SJCRH30 (cell line): ENCODE measurements around the gene PPP3CA. TPM values are rescaled to one million over a fixed set of nuclear protein-coding genes. Genes with fewer than 3 reads are reported as not detected.
A peak's percentile ranks its signal among the peaks of the same experiment; 100 is the strongest.

ENCODE experiments used
- DNase-seq, 2 experiments: peaks; one replicate each; pipeline ENCODE4 v3.0.0-alpha.2; 2015 to 2020
- H3K27ac ChIP-seq: fragments of 250-450 bp; sonication (Bioruptor Pico); 2 replicates; pipeline ENCODE4 v1.5.1; 2020; ENCODE audit warnings: mild to moderate bottlenecking, moderate library complexity
- H3K27me3 ChIP-seq: fragments of 250-450 bp; sonication (Bioruptor Pico); 2 replicates; pipeline ENCODE4 v1.5.1; 2020; ENCODE audit warnings: mild to moderate bottlenecking, moderate library complexity
- H3K36me3 ChIP-seq: fragments of 250-450 bp; sonication (Bioruptor Pico); 2 replicates; pipeline ENCODE4 v1.5.1; 2020; ENCODE audit warnings: mild to moderate bottlenecking, moderate library complexity
- H3K4me1 ChIP-seq: fragments of 250-450 bp; sonication (Bioruptor Pico); 2 replicates; pipeline ENCODE4 v1.5.1; 2020; ENCODE audit warnings: mild to moderate bottlenecking, moderate library complexity
- H3K4me3 ChIP-seq: fragments of 250-450 bp; sonication (Bioruptor Pico); 2 replicates; pipeline ENCODE4 v1.5.1; 2020; ENCODE audit warnings: mild to moderate bottlenecking, moderate library complexity
- H3K9me3 ChIP-seq: fragments of 250-450 bp; sonication (Bioruptor Pico); replicated peaks from 2 replicates; pipeline ENCODE4 v1.5.1; 2020; ENCODE audit warnings: mild to moderate bottlenecking, moderate library complexity
- total RNA-seq: library from RNA; depleted of rRNA; stranded (reverse); fragments of >200 nt; shearing (Covaris generic); gene quantifications from 2 replicates; pipeline ENCODE4 v1.2.3, GENCODE V29; 2014; rRNA removed

PPP3CA gene
- 36.2 and 38.4 TPM in 2 replicates for total RNA-seq

GRCh38 chr4:101347267-101347556, at the start of gene PPP3CA:
TSS of gene PPP3CA (minus strand) at chr4:101347526.
- H3K9me3 ChIP-seq: no peaks in the 10 kb centered on the region
- H3K27ac ChIP-seq: peak within 1 kb of the TSS; percentile 86
- peak within 1 kb of the TSS; percentile 93 for H3K4me3 ChIP-seq
- H3K36me3 ChIP-seq: no peaks in the 10 kb centered on the region
- DNase-seq: no peak
- H3K4me1 ChIP-seq: 0 out of 2 replicates have a peak, but pooled peaks cover 4% of the 10 kb centered on the region
- H3K27me3 ChIP-seq: no peaks in the 10 kb centered on the region

GRCh38 chr4:101393256-101393655, 45.9 kb upstream of the PPP3CA start:
- H3K9me3 ChIP-seq: no peaks in the 10 kb centered on the region
- no peak overlapping the region for H3K4me3 ChIP-seq
- no peaks in the 10 kb centered on the region for H3K36me3 ChIP-seq
- DNase-seq: peak in 1 of 2 experiments; percentile 5
- no peaks in the 10 kb centered on the region for H3K27me3 ChIP-seq
- H3K27ac ChIP-seq: no peak overlapping the region
- no peaks in the 10 kb centered on the region for H3K4me1 ChIP-seq

GRCh38 chr4:101370663-101371210, 23.4 kb upstream of the PPP3CA start:
- Histone ChIP-seq H3K36me3 (no peaks in the 10 kb centered on the region), H3K27ac (no peak overlapping the region), H3K4me1 (no peaks in the 10 kb centered on the region), H3K9me3 (no peaks in the 10 kb centered on the region), H3K27me3 (no peaks in the 10 kb centered on the region), H3K4me3 (no peak overlapping the region)
- DNase-seq: no peak

- H3K4me1 ChIP-seq: no peaks in the 10 kb centered on the region
- 0 out of 2 replicates have a peak, but pooled peaks cover 6% of the 10 kb centered on the region for H3K9me3 ChIP-seq
- no peaks in the 10 kb centered on the region for H3K36me3 ChIP-seq
- H3K27ac ChIP-seq: no peak overlapping the region
- no peak for DNase-seq
- no peaks in the 10 kb centered on the region for H3K27me3 ChIP-seq
- no peak overlapping the region for H3K4me3 ChIP-seq
Observed at GRCh38 chr4:101367201-101367600, 19.9 kb upstream of the PPP3CA start.

DNA sequence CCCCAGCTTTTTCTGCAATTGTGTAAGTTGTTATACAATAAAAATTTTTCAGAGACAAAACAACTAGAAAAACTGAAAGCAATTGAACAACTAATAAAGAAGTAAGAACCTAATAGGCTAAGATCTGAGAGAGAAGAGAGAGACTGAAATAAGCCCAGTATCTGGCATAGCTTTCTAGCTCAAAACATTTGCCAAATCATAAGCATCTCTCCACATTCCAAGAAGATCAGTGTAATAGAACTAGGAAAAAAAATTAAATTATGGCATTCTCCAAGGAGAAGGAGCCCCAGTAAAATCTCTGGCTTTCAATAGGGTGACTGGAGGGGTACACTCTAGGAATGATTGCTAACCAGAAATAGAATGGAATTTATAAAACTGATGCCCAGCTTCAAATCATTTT, 19.0 kb upstream of the PPP3CA start:
- Histone ChIP-seq H3K4me1 (no peaks in the 10 kb centered on the region), H3K4me3 (no peak overlapping the region), H3K36me3 (no peaks in the 10 kb centered on the region), H3K27me3 (no peaks in the 10 kb centered on the region), H3K9me3 (0 out of 2 replicates have a peak, but pooled peaks cover 6% of the 10 kb centered on the region), H3K27ac (no peak overlapping the region)
- DNase-seq: no peak

GRCh38 chr4:101357751-101358150, 10.4 kb upstream of the PPP3CA start:
- Histone ChIP-seq H3K4me3 (no peak overlapping the region), H3K9me3 (no peaks in the 10 kb centered on the region), H3K36me3 (no peaks in the 10 kb centered on the region), H3K27me3 (no peaks in the 10 kb centered on the region), H3K4me1 (peaks cover 26% of the 10 kb centered on the region), H3K27ac (peak overlapping the region; percentile 75)
- DNase-seq: no peak

GRCh38 chr4:101356928-101357327, 9.6 kb upstream of the PPP3CA start:
- Histone ChIP-seq H3K4me1 (peaks cover 26% of the 10 kb centered on the region), H3K27me3 (no peaks in the 10 kb centered on the region), H3K36me3 (no peaks in the 10 kb centered on the region), H3K9me3 (no peaks in the 10 kb centered on the region), H3K4me3 (no peak overlapping the region), H3K27ac (peak overlapping the region; percentile 75)
- peak; percentile 62 to 64 for DNase-seq

GRCh38 chr4:101355767-101356702, 8.7 kb upstream of the PPP3CA start:
- peak; percentile 40 to 53 for DNase-seq
- Histone ChIP-seq H3K9me3 (no peaks in the 10 kb centered on the region), H3K27me3 (no peaks in the 10 kb centered on the region), H3K27ac (peak overlapping the region; percentile 75), H3K36me3 (no peaks in the 10 kb centered on the region), H3K4me1 (peaks cover 26% of the 10 kb centered on the region), H3K4me3 (no peak overlapping the region)

DNA sequence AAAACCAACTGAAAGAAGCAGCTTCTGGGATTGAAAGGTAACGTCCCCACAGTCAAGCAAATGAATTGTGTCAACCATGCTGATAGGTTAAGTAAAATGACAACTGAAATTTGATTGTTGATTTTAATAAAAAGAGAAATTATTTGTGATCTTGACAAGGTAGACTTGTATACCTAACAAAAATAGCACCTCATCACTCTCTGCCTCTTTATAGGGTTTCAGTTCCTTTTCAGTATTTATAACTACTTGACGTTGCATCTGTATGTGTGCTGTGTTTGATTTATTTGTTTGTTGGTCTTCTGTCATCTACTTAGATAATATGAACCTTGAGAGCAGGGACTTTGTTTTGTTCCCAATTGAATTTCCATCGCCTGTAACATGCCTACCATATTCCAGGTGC, 7.9 kb upstream of the PPP3CA start:
- Histone ChIP-seq H3K9me3 (no peaks in the 10 kb centered on the region), H3K27ac (peak overlapping the region; percentile 75), H3K36me3 (no peaks in the 10 kb centered on the region), H3K27me3 (no peaks in the 10 kb centered on the region), H3K4me3 (no peak overlapping the region), H3K4me1 (peaks cover 26% of the 10 kb centered on the region)
- DNase-seq: no peak

DNA sequence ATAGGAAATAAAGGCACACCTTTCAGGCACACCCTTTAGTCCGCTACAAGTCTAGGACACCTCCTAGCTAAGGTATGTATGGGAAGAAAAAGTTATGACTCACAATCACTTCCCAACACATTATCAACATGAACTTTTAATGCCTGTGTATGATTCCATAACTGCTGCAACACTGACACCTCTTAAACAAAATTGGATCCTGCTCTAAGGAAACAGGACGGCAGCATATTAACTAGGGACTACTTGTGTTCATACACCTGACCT, 2.4 kb upstream of the PPP3CA start:
- no peaks in the 10 kb centered on the region for H3K27me3 ChIP-seq
- no peak overlapping the region for H3K4me3 ChIP-seq
- no peaks in the 10 kb centered on the region for H3K9me3 ChIP-seq
- DNase-seq: no peak
- no peaks in the 10 kb centered on the region for H3K36me3 ChIP-seq
- 0 out of 2 replicates have a peak, but pooled peaks cover 4% of the 10 kb centered on the region for H3K4me1 ChIP-seq
- H3K27ac ChIP-seq: no peak overlapping the region

GRCh38 chr4:101348995-101349800, 1.9 kb upstream of the PPP3CA start:
- DNase-seq: peak in 1 of 2 experiments; percentile 29
- Histone ChIP-seq H3K27me3 (no peaks in the 10 kb centered on the region), H3K4me1 (0 out of 2 replicates have a peak, but pooled peaks cover 4% of the 10 kb centered on the region), H3K9me3 (no peaks in the 10 kb centered on the region), H3K36me3 (no peaks in the 10 kb centered on the region), H3K4me3 (peak overlapping the region; percentile 93), H3K27ac (peak overlapping the region; percentile 86)

GRCh38 chr4:101348367-101348827, 1.1 kb upstream of the PPP3CA start:
- Histone ChIP-seq H3K27me3 (no peaks in the 10 kb centered on the region), H3K9me3 (no peaks in the 10 kb centered on the region), H3K4me1 (0 out of 2 replicates have a peak, but pooled peaks cover 4% of the 10 kb centered on the region), H3K36me3 (no peaks in the 10 kb centered on the region), H3K27ac (peak overlapping the region; percentile 86), H3K4me3 (peak overlapping the region; percentile 93)
- DNase-seq: no peak

- Histone ChIP-seq H3K27ac (peak overlapping the region; percentile 86), H3K36me3 (no peaks in the 10 kb centered on the region), H3K27me3 (no peaks in the 10 kb centered on the region), H3K4me3 (peak overlapping the region; percentile 93), H3K4me1 (0 out of 2 replicates have a peak, but pooled peaks cover 4% of the 10 kb centered on the region), H3K9me3 (no peaks in the 10 kb centered on the region)
- DNase-seq: peak; percentile 96
Observed at GRCh38 chr4:101347557-101348366, 436 bp upstream of the PPP3CA start.
